Activated CD4-positive, alpha-beta T cell treated with anti-CD3 and anti-CD28 coated beads, Interleukin-2, amount 10 ng/mL, durations not matched to agents 7 days and 5 days (primary cell): Measurements from ENCODE around the gene STT3B. TPM values are rescaled to one million over a fixed set of nuclear protein-coding genes. Genes with fewer than 3 reads are reported as not detected.
A peak's percentile ranks its signal among the peaks of the same experiment; 100 is the strongest.

Experiments
- CTCF ChIA-PET: fragments of 350-600 bp; sonication (Branson Sonifier 250); formaldehyde crosslinking; loops from one replicate; lab custom pipeline; 2021; ENCODE audit warnings: antibody characterized with exemption; lab: Charles Lee
- POLR2A ChIA-PET: fragments of 350-600 bp; sonication (Branson Sonifier 250); formaldehyde crosslinking; loops from one replicate; lab custom pipeline; 2021; ENCODE audit warnings: antibody characterized with exemption; lab: Charles Lee
- DNase-seq: peaks from one replicate; pipeline ENCODE4 v3.0.0-alpha.2; 2020
- H3K27ac Mint-ChIP-seq: one replicate; pipeline ENCODE4 v1.8.0; 2021; ENCODE audit warnings: mild to moderate bottlenecking, moderate library complexity, mixed read lengths
- H3K27me3 Mint-ChIP-seq: one replicate; pipeline ENCODE4 v1.8.0; 2021; ENCODE audit warnings: mixed read lengths
- H3K36me3 Mint-ChIP-seq: one replicate; pipeline ENCODE4 v1.8.0; 2021; ENCODE audit warnings: low read depth, mixed read lengths
- H3K4me1 Mint-ChIP-seq: one replicate; pipeline ENCODE4 v1.8.0; 2021; ENCODE audit warnings: mixed read lengths
- H3K4me3 Mint-ChIP-seq: one replicate; pipeline ENCODE4 v1.8.0; 2021; ENCODE audit warnings: mild to moderate bottlenecking, moderate library complexity, mixed read lengths
- H3K9me3 Mint-ChIP-seq: one replicate; pipeline ENCODE4 v1.8.0; 2021; ENCODE audit warnings: mixed read lengths
- total RNA-seq, 2 experiments: library from RNA; stranded (reverse); gene quantifications; one replicate each; pipeline ENCODE4 v1.2.3, GENCODE V29; 2021

Gene STT3B
- total RNA-seq, 2 experiments from 2014 or later: 143 to 178 TPM

- POLR2A ChIA-PET: no interaction called here
- Mint-ChIP-seq H3K36me3 (peaks cover 44% of the 10 kb centered on the region), H3K4me3 (no peak overlapping the region), H3K27ac (peak overlapping the region; percentile 37), H3K4me1 (peaks cover 71% of the 10 kb centered on the region), H3K27me3 (no peaks in the 10 kb centered on the region), H3K9me3 (peaks cover 22% of the 10 kb centered on the region)
- DNase-seq: no peak
- CTCF ChIA-PET: interaction anchor here (0.8 kb wide), 1 partner anchor 11 kb away, joined by 3 read pairs; no protein-coding TSS in a partner anchor
Measured at GRCh38 chr3:31561891-31562290, 29.2 kb downstream of the STT3B start.

GRCh38 chr3:31562525-31562924 is 29.8 kb downstream of the STT3B start:
- DNase-seq: peak; percentile 39
- H3K36me3 Mint-ChIP-seq: peaks cover 42% of the 10 kb centered on the region
- ChIA-PET CTCF (interaction anchor here (0.8 kb wide), 1 partner anchor 16 kb away, joined by 3 read pairs; no protein-coding TSS in a partner anchor), POLR2A (no interaction called here)
- no peaks in the 10 kb centered on the region for H3K27me3 Mint-ChIP-seq
- H3K27ac Mint-ChIP-seq: no peak overlapping the region
- H3K9me3 Mint-ChIP-seq: peaks cover 17% of the 10 kb centered on the region
- H3K4me3 Mint-ChIP-seq: no peak overlapping the region
- peaks cover 71% of the 10 kb centered on the region for H3K4me1 Mint-ChIP-seq

DNA sequence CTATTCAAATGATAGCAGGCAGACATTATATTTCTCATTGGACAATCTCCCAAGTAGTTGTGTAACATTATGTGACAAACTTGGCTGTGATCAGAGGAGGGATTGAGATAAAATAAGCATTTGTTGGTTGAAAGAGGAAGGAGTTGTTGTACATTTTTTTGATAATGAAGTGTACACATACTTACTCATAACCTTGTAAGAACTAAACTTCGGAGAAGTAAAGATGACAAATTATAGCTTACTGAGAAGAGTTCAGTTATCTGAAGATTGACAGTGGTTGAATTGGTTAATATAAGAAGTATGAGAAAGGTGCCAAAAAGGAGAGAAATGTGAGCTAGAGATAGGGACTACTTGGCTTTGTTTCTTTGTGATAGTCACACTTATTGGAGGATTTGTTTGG is 32.6 kb downstream of the STT3B start:
- Mint-ChIP-seq H3K9me3 (peaks cover 9% of the 10 kb centered on the region), H3K4me1 (peaks cover 57% of the 10 kb centered on the region), H3K36me3 (peaks cover 23% of the 10 kb centered on the region), H3K27ac (no peak overlapping the region), H3K27me3 (no peaks in the 10 kb centered on the region), H3K4me3 (no peak overlapping the region)
- ChIA-PET POLR2A (interaction anchor here (0.6 kb wide), 1 partner anchor 10 kb away, joined by 3 read pairs; no protein-coding TSS in a partner anchor), CTCF (no interaction called here)
- DNase-seq: no peak

DNA sequence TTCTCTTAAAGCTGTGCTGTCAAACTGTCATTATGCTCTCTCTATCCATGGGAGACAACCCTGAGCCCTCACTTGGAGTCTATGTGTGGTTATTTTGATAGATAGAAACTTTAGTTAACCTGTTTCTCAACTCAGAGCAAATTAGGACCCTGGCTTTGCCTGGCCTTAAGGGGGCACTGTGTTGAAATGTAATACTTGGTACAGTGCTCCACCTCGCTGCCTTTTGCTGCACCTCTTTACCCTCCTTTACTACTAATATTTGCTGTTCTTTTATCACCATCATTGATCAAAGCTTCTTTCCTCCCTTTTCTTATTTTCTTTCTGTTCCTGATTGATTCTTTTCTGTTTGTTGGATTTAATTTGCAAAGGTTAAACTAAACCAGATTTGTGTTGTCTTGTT is 34.3 kb downstream of the STT3B start:
- POLR2A ChIA-PET: no interaction called here
- CTCF ChIA-PET: no interaction called here
- H3K4me3 Mint-ChIP-seq: no peak overlapping the region

DNA sequence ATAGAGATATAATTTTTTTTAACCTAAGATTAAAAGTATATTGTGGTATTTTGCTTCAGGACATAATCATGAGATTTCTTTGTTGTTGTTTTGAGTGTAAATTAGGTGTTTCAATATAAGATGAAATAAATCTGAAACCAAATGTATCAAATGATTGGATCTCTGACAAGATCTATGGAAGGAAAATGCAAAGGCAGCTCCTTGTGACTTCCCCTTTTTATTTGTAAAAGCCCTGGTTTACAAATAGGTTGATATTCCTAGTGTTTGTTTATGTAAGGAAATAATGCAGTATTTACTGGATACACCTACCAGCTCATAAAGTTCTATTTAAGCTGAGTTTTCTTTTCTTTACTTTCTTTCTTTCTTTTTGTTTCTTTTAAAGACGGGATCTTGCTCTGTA is 35.9 kb downstream of the STT3B start:
- ChIA-PET POLR2A (interaction anchor here (0.5 kb wide), 1 partner anchor 67 kb away, joined by 3 read pairs; no protein-coding TSS in a partner anchor), CTCF (interaction anchor here (0.6 to 1.6 kb wide), 3 partner anchors 15 to 1303 kb away, joined by 3 to 4 read pairs (median 4); no protein-coding TSS in a partner anchor)
- Mint-ChIP-seq H3K27ac (no peak overlapping the region), H3K4me3 (no peak overlapping the region), H3K4me1 (peaks cover 43% of the 10 kb centered on the region), H3K27me3 (no peaks in the 10 kb centered on the region), H3K36me3 (peaks cover 10% of the 10 kb centered on the region), H3K9me3 (peaks cover 3% of the 10 kb centered on the region)
- DNase-seq: no peak

More for the DNA sequence above, 34.3 kb downstream of the STT3B start:
- Mint-ChIP-seq H3K4me1 (peaks cover 56% of the 10 kb centered on the region), H3K27me3 (no peaks in the 10 kb centered on the region), H3K36me3 (peaks cover 16% of the 10 kb centered on the region), H3K27ac (no peak overlapping the region), H3K9me3 (peaks cover 3% of the 10 kb centered on the region)
- peak; percentile 24 for DNase-seq

- ChIA-PET CTCF (interaction anchor here (0.6 kb wide), 1 partner anchor 391 kb away, joined by 3 read pairs; no protein-coding TSS in a partner anchor), POLR2A (no interaction called here)
- Mint-ChIP-seq H3K36me3 (peaks cover 5% of the 10 kb centered on the region), H3K9me3 (peaks cover 3% of the 10 kb centered on the region), H3K27me3 (no peaks in the 10 kb centered on the region), H3K27ac (no peak overlapping the region), H3K4me3 (no peak overlapping the region), H3K4me1 (peaks cover 49% of the 10 kb centered on the region)
- DNase-seq: no peak
Measured at GRCh38 chr3:31571325-31571724, 38.6 kb downstream of the STT3B start.

GRCh38 chr3:31572236-31573004 is 39.7 kb downstream of the STT3B start:
- Mint-ChIP-seq H3K27ac (no peak overlapping the region), H3K9me3 (peaks cover 3% of the 10 kb centered on the region), H3K36me3 (peaks cover 13% of the 10 kb centered on the region), H3K4me3 (no peak overlapping the region), H3K4me1 (peaks cover 41% of the 10 kb centered on the region), H3K27me3 (no peaks in the 10 kb centered on the region)
- POLR2A ChIA-PET: no interaction called here
- DNase-seq: no peak
- CTCF ChIA-PET: interaction anchor here (0.6 kb wide), 1 partner anchor 25 kb away, joined by 3 read pairs; no protein-coding TSS in a partner anchor

- peaks cover 21% of the 10 kb centered on the region for H3K36me3 Mint-ChIP-seq
- H3K27ac Mint-ChIP-seq: no peak overlapping the region
- no peak for DNase-seq
- ChIA-PET CTCF (interaction anchor here (0.6 kb wide), 1 partner anchor 24 kb away, joined by 3 read pairs; no protein-coding TSS in a partner anchor), POLR2A (no interaction called here)
- peaks cover 3% of the 10 kb centered on the region for H3K9me3 Mint-ChIP-seq
- no peaks in the 10 kb centered on the region for H3K27me3 Mint-ChIP-seq
- peaks cover 44% of the 10 kb centered on the region for H3K4me1 Mint-ChIP-seq
- H3K4me3 Mint-ChIP-seq: no peak overlapping the region
Measured at GRCh38 chr3:31573036-31573779, 40.5 kb downstream of the STT3B start.

GRCh38 chr3:31575448-31575847 is 42.7 kb downstream of the STT3B start:
- H3K36me3 Mint-ChIP-seq: peaks cover 30% of the 10 kb centered on the region

GRCh38 chr3:31576521-31576920 is 43.8 kb downstream of the STT3B start:
- Mint-ChIP-seq H3K27ac (no peak overlapping the region), H3K36me3 (peaks cover 37% of the 10 kb centered on the region), H3K27me3 (no peaks in the 10 kb centered on the region), H3K9me3 (no peaks in the 10 kb centered on the region), H3K4me3 (no peak overlapping the region), H3K4me1 (peaks cover 38% of the 10 kb centered on the region)
- ChIA-PET CTCF (no interaction called here), POLR2A (no interaction called here)
- DNase-seq: no peak

More at GRCh38 chr3:31575448-31575847, 42.7 kb downstream of the STT3B start:
- H3K4me3 Mint-ChIP-seq: no peak overlapping the region
- H3K9me3 Mint-ChIP-seq: no peaks in the 10 kb centered on the region
- CTCF ChIA-PET: no interaction called here
- no peaks in the 10 kb centered on the region for H3K27me3 Mint-ChIP-seq
- POLR2A ChIA-PET: no interaction called here
- H3K4me1 Mint-ChIP-seq: peaks cover 44% of the 10 kb centered on the region
- DNase-seq: peak; percentile 9
- no peak overlapping the region for H3K27ac Mint-ChIP-seq

- H3K36me3 Mint-ChIP-seq: peaks cover 44% of the 10 kb centered on the region
- CTCF ChIA-PET: no interaction called here
- no peaks in the 10 kb centered on the region for H3K27me3 Mint-ChIP-seq
- H3K4me3 Mint-ChIP-seq: no peak overlapping the region
- peaks cover 42% of the 10 kb centered on the region for H3K4me1 Mint-ChIP-seq
- no peak for DNase-seq
- POLR2A ChIA-PET: no interaction called here
- H3K27ac Mint-ChIP-seq: no peak overlapping the region
- H3K9me3 Mint-ChIP-seq: peaks cover 3% of the 10 kb centered on the region
Measured at GRCh38 chr3:31577232-31577631, 44.5 kb downstream of the STT3B start.

DNA sequence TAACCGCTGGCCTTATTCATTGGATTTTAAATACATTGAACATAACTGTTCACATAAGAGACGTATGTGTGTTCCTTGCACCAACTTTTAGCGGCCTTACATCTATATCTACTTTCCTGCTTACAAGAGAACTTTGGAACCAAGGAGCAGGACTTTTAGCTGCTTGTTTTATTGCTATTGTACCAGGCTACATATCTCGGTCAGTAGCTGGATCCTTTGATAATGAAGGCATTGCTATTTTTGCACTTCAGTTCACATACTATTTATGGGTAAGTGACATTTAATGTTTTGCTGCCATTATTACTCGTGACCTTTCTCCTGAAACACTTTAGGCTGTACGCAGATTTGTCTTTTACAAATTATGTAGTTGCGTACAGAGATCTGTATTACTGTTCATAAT is 47.1 kb downstream of the STT3B start:
- Mint-ChIP-seq H3K27ac (no peak overlapping the region), H3K36me3 (peaks cover 65% of the 10 kb centered on the region), H3K27me3 (no peaks in the 10 kb centered on the region), H3K9me3 (peaks cover 13% of the 10 kb centered on the region), H3K4me3 (no peak overlapping the region), H3K4me1 (peaks cover 47% of the 10 kb centered on the region)
- no peak for DNase-seq
- POLR2A ChIA-PET: no interaction called here
- CTCF ChIA-PET: interaction anchor here (0.6 kb wide), 1 partner anchor 1278 kb away, joined by 3 read pairs; no protein-coding TSS in a partner anchor

DNA sequence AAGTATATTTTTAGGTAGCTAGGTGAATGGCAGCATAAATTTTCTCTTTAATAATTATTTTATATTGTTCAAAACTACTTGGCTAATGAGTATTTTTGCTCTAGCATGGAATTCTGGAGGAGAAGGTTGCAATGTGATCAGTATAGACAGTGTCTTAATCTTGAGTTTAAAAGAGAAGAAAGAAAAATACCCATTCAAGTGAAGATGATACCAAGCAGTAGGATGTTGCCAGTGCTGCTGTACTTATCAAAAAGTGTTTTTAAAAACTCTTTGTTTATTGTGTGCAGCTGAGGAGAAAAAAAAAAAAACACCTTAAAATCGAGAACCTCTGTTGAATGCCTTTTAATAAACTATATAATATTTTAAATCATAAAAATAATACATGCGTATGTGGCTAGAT is 47.9 kb downstream of the STT3B start:
- Mint-ChIP-seq H3K27me3 (no peaks in the 10 kb centered on the region), H3K36me3 (peaks cover 71% of the 10 kb centered on the region), H3K4me3 (no peak overlapping the region), H3K27ac (no peak overlapping the region), H3K9me3 (peaks cover 17% of the 10 kb centered on the region), H3K4me1 (peaks cover 39% of the 10 kb centered on the region)
- DNase-seq: no peak
- POLR2A ChIA-PET: no interaction called here
- CTCF ChIA-PET: no interaction called here
